Endothelial cell of umbilical vein (primary cell): ENCODE measurements around the gene ZFYVE28. TPM values are rescaled to one million over a fixed set of nuclear protein-coding genes. Genes with fewer than 3 reads are reported as not detected.

Experiments used
- BruUV-seq: library from RNA; stranded (reverse); fragments of 400-500 nt; replicated peaks from 2 replicates; lab custom pipeline; 2021; lab: Mats Ljungman, UMichigan
- CTCF ChIA-PET: fragments of 300-600, 350-600 bp; sonication (Branson Sonifier 250); formaldehyde crosslinking; loops from one replicate; lab custom pipeline; 2021; ENCODE audit warnings: antibody characterized with exemption, inconsistent platforms; lab: Charles Lee
- POLR2A ChIA-PET: fragments of 300-600, 350-600 bp; sonication (Branson Sonifier 250); formaldehyde crosslinking; loops from one replicate; lab custom pipeline; 2021; ENCODE audit warnings: antibody characterized with exemption, inconsistent platforms; lab: Charles Lee
- DNase-seq: peaks from one replicate; pipeline ENCODE4 v3.0.0-alpha.2; 2011; ENCODE audit warnings: low read depth, low spot score
- FAIRE-seq: peaks from 2 replicates; lab custom pipeline; 2011; peaks lifted over from hg19 to GRCh38; lab: Jason Lieb, UNC
- H2AFZ ChIP-seq: 2 replicates; pipeline ENCODE4 v1.6.0; 2012; ENCODE audit warnings: low read depth, low read length, control low read depth, inconsistent platforms
- H3K27ac ChIP-seq: 2 replicates; pipeline ENCODE4 v1.5.1; 2011; ENCODE audit warnings: low read depth, mild to moderate bottlenecking, control low read depth, low read length, moderate library complexity; ENCODE audit not compliant: insufficient read depth
- H3K27me3 ChIP-seq, 2 experiments: 2 replicates each; pipeline versions ENCODE4 v1.6.0 to v1.6.1; 2011; ENCODE audit warnings: low read length in 2 of 2, mixed read lengths in 1 of 2; ENCODE audit not compliant: control insufficient read depth in 2 of 2, insufficient read depth in 2 of 2
- H3K36me3 ChIP-seq, 2 experiments: 2 replicates in 1 of 2; 3 replicates in 1 of 2; pipeline ENCODE4 v1.5.1; 2011; ENCODE audit warnings: low read length in 2 of 2, mild to moderate bottlenecking in 1 of 2, moderate library complexity in 1 of 2; ENCODE audit not compliant: control insufficient read depth in 2 of 2, insufficient read depth in 2 of 2; ENCODE audit errors: extremely low read depth in 1 of 2
- H3K4me1 ChIP-seq: 3 replicates; pipeline ENCODE4 v1.5.1; 2011; ENCODE audit warnings: mild to moderate bottlenecking, low read length; ENCODE audit not compliant: control insufficient read depth, insufficient read depth; ENCODE audit errors: extremely low read depth
- H3K4me2 ChIP-seq: 2 replicates; pipeline ENCODE4 v1.6.1; 2011; ENCODE audit warnings: low read length, control low read depth, mixed read lengths; ENCODE audit not compliant: insufficient read depth
- H3K4me3 ChIP-seq, 3 experiments: fragments of 200-600 bp in 1 of 3; sonication (generic), shearing (Covaris generic) in 1 of 3; replicated peaks in 1 of 3; 2 replicates each; pipeline ENCODE4 v1.5.1; 2011 to 2016; ENCODE audit warnings: control low read depth in 3 of 3, low read length in 3 of 3, mild to moderate bottlenecking in 2 of 3, inconsistent platforms in 1 of 3, low read depth in 1 of 3, moderate library complexity in 1 of 3; ENCODE audit not compliant: insufficient read depth in 1 of 3
- H3K79me2 ChIP-seq: 2 replicates; pipeline ENCODE4 v1.6.0; 2012; ENCODE audit warnings: low read length, inconsistent platforms; ENCODE audit not compliant: control insufficient read depth, insufficient read depth
- H3K9ac ChIP-seq: replicated peaks from 2 replicates; pipeline ENCODE3; 2011; ENCODE audit warnings: low read length, control low read depth; ENCODE audit not compliant: insufficient read depth; ENCODE audit errors: extremely low read depth
- H3K9me1 ChIP-seq: replicated peaks from 3 replicates; pipeline ENCODE4 v1.6.0; 2011; ENCODE audit warnings: mild to moderate bottlenecking, low read length; ENCODE audit not compliant: control insufficient read depth, insufficient read depth; ENCODE audit errors: extremely low read depth
- H3K9me3 ChIP-seq: replicated peaks from 2 replicates; pipeline ENCODE4 v1.5.1; 2012; ENCODE audit warnings: low read length, inconsistent platforms; ENCODE audit not compliant: control insufficient read depth, insufficient read depth
- H4K20me1 ChIP-seq: replicated peaks from 2 replicates; pipeline ENCODE3; 2011; ENCODE audit warnings: mild to moderate bottlenecking, low read length; ENCODE audit not compliant: control insufficient read depth, insufficient read depth; ENCODE audit errors: extremely low read depth
- EZH2 ChIP-seq: IDR thresholded peaks from 2 replicates; pipeline ENCODE4 v1.6.1; 2012; ENCODE audit warnings: borderline replicate concordance, low read depth, mild to moderate bottlenecking, moderate library complexity, low read length, inconsistent platforms; ENCODE audit not compliant: severe bottlenecking
- FOS ChIP-seq: IDR thresholded peaks from 2 replicates; pipeline ENCODE4 v1.6.1; 2011; ENCODE audit warnings: mild to moderate bottlenecking, low read length, moderate library complexity, borderline replicate concordance; ENCODE audit not compliant: insufficient read depth
- GATA2 ChIP-seq: IDR thresholded peaks from 2 replicates; pipeline ENCODE4 v1.7.0; 2011; ENCODE audit warnings: low read depth, mild to moderate bottlenecking, moderate library complexity, mixed read lengths, low read length; ENCODE audit not compliant: insufficient read length, insufficient read depth
- JUN ChIP-seq: IDR thresholded peaks from 2 replicates; pipeline ENCODE4 v1.6.1; 2011; ENCODE audit warnings: borderline replicate concordance, low read depth; ENCODE audit not compliant: insufficient read length, insufficient read depth
- MYC ChIP-seq: IDR thresholded peaks from one replicate; pipeline ENCODE4 v1.6.1; 2011; ENCODE audit warnings: mild to moderate bottlenecking, low read depth, low read length
- POLR2A ChIP-seq: IDR thresholded peaks from 2 replicates; pipeline ENCODE4 v1.6.1; 2012; ENCODE audit warnings: low read depth, mild to moderate bottlenecking, control low read depth, low read length
- POLR2AphosphoS5 ChIP-seq: IDR thresholded peaks from 2 replicates; pipeline ENCODE4 v1.6.1; 2012; ENCODE audit warnings: low read depth, mild to moderate bottlenecking, control low read depth, low read length, moderate library complexity; ENCODE audit not compliant: insufficient read depth
- dilution Hi-C: fragments of 300-500 bp; cut with MboI; formaldehyde crosslinking; loops from one replicate; pipeline ENCODE4 v1.15.0; 2019; ENCODE audit warnings: low sequenced_read_pairs; ENCODE audit not compliant: extremely low pct_ligation_motif_present
- intact Hi-C: fragments of 100-400 bp; cut with micrococcal nuclease; formaldehyde crosslinking; loops from one replicate; pipeline ENCODE4 v1.10.0; 2022
- polyA plus RNA-seq, 4 experiments: library from polyadenylated mRNA; depleted of rRNA in 3 of 4; stranded (reverse) in 3 of 4; unstranded in 1 of 4; fragments of >200 nt; gene quantifications; 2 replicates each; pipeline versions ENCODE4 v1.2.1 to v1.2.3, GENCODE V29; 2011 to 2012; ENCODE audit warnings: missing spikeins in 1 of 4
- total RNA-seq: library from RNA; stranded (reverse); gene quantifications from 2 replicates; pipeline ENCODE4 v1.2.3, GENCODE V29; 2021
- TF ChIP-seq, protein P1 (sequence below), 2 donors: IDR thresholded peaks; 1 replicate in 1 of 2; 2 replicates in 1 of 2; pipeline ENCODE4 v1.5.1; 2011; ENCODE audit warnings: low read length in 2 of 2, mild to moderate bottlenecking in 2 of 2, moderate library complexity in 2 of 2, control low read depth in 1 of 2, inconsistent platforms in 1 of 2, low read depth in 1 of 2; ENCODE audit not compliant: insufficient read depth in 1 of 2; ENCODE audit errors: extremely low read depth in 1 of 2
- TF ChIP-seq, protein P2 (sequence below): IDR thresholded peaks from 2 replicates; pipeline ENCODE4 v1.6.1; 2011; ENCODE audit not compliant: insufficient read depth, insufficient read length

Gene ZFYVE28
- total and polyA plus RNA-seq, 2 donors (not counting 3 experiments of a cell fraction or from before 2014, with no cell fraction given): 5.8 to 7.1 TPM

DNA sequence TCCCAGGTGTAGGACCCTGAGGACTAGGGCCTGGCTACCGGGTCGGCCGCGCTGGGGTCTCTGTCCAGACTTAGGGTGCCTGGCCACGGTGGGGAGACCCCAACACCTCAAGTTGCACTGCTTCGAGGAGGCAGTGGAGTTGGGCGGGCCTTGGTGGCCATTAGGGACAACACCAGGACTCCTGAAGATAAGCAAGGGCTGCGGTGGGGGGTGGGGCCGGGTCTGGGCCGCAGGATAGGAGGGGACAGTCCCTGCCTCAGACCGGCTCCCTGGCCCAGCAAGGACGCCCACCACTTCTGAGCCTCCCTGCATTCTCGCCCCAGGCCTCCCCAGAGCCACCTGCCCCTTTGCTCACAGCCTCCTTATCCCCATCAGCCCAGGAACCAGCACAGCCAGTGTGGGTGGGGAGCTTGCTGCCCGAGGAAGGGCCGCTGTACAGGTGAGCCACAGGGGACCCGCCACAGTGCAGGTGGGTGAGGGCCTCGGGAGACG is 151.1 kb downstream of the ZFYVE28 start:
- TF ChIP-seq, protein P1, sequence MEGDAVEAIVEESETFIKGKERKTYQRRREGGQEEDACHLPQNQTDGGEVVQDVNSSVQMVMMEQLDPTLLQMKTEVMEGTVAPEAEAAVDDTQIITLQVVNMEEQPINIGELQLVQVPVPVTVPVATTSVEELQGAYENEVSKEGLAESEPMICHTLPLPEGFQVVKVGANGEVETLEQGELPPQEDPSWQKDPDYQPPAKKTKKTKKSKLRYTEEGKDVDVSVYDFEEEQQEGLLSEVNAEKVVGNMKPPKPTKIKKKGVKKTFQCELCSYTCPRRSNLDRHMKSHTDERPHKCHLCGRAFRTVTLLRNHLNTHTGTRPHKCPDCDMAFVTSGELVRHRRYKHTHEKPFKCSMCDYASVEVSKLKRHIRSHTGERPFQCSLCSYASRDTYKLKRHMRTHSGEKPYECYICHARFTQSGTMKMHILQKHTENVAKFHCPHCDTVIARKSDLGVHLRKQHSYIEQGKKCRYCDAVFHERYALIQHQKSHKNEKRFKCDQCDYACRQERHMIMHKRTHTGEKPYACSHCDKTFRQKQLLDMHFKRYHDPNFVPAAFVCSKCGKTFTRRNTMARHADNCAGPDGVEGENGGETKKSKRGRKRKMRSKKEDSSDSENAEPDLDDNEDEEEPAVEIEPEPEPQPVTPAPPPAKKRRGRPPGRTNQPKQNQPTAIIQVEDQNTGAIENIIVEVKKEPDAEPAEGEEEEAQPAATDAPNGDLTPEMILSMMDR (IDR thresholded peaks at IDR 0.05; ENCODE audit: extremely low read depth in 1 of 2, insufficient read depth in 1 of 2, low read depth in 1 of 2, low read length in 2 of 2): no peak
- TF ChIP-seq POLR2AphosphoS5: no peak
- TF ChIP-seq MYC: no peak
- no peak for TF ChIP-seq FOS
- no peak for TF ChIP-seq GATA2
- TF ChIP-seq JUN: no peak
- TF ChIP-seq, protein P2, sequence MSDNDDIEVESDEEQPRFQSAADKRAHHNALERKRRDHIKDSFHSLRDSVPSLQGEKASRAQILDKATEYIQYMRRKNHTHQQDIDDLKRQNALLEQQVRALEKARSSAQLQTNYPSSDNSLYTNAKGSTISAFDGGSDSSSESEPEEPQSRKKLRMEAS: no peak
- TF ChIP-seq EZH2: no peak
- no peak for TF ChIP-seq POLR2A
- dilution Hi-C loops: no loop called here
- H3K4me3 ChIP-seq: no peak overlapping the region
- H3K9me3 ChIP-seq: no peaks in the 10 kb centered on the region
- no peaks in the 10 kb centered on the region for H3K9me1 ChIP-seq
- no peak overlapping the region for H3K27ac ChIP-seq
- intact Hi-C loops: no loop called here
- H3K4me1 ChIP-seq: peaks cover 5% of the 10 kb centered on the region
- H2AFZ ChIP-seq: no peak overlapping the region
- H3K4me2 ChIP-seq: no peak overlapping the region
- CTCF ChIA-PET: no interaction called here
- H3K36me3 ChIP-seq: no peaks in the 10 kb centered on the region
- BruUV-seq: no TSS peak
- no peaks in the 10 kb centered on the region for H3K79me2 ChIP-seq
- no peak for DNase-seq
- no peaks in the 10 kb centered on the region for H4K20me1 ChIP-seq
- no peak overlapping the region for H3K9ac ChIP-seq
- no peaks in the 10 kb centered on the region for H3K27me3 ChIP-seq
- FAIRE-seq: no peak
- POLR2A ChIA-PET: no interaction called here
